Measurements from ENCODE around the gene PPP2R2D. TPM values are rescaled to one million over a fixed set of nuclear protein-coding genes. Genes with fewer than 3 reads are reported as not detected.

Gene PPP2R2D
- total RNA-seq, 2 donors from 2014 or later = 35.5 to 37.5 TPM

DNA sequence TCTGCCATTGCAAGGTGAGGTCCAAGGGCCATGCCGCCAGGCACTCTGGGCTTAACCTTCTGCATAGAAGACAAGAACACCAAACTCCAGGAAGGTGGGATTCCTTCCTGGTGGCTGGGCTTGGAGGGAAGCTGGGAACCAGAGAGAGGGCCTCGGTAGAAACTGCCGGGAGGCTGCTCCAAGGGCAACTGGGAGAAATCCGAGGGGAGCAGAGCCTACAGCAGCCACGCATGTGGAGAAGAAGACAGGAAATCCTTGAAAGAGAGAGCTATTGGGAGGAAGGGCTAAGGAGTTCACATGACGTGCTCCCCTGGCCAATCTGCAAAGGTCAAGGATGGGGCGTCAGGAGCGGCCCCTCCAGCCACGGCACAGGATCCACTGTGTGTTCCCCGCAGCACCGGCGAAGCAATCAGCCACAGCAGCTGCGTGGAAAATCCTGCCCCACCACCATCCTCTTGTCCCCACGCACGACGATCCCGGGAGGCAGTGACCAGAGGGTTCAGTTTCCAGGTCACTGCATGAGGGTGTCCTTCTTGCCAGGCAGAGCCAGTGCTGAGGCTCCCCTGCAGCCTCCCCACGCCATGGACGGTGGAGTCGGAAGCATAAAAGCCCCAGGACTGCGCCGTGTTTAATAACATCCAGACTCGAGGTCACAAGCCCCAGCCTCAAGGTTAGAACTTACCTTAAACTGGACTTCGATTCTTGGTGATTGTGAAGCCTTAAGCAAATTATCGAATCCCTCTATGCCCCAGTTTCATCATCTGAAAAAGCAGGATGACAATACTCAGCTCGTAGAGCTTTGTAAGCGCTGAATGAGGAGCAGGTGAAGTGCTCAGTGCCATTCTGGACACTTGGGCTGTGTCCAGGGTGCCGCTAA, 8.6 kb upstream of the PPP2R2D start:
- WGBS, 2 experiments (ENCODE audit: insufficient coverage in 1 of 2, insufficient read length in 1 of 2) = 89% methylated on average over 23 to 28 of the region's 28 CpGs
- no peaks in the 10 kb centered on the region for H3K36me3 Mint-ChIP-seq (ENCODE audit: low read depth)
- H3K9me3 Mint-ChIP-seq = no peaks in the 10 kb centered on the region
- peak; percentile 48 for DNase-seq
- no peaks in the 10 kb centered on the region for H3K36me3 ChIP-seq (ENCODE audit: control insufficient read depth, insufficient read depth, low read length)
- H3K27ac Mint-ChIP-seq = no peak overlapping the region
- no peak overlapping the region for H3K27ac ChIP-seq (ENCODE audit: low read depth, low read length)
- H3K4me3 Mint-ChIP-seq = no peak overlapping the region
- peaks cover 42% of the 10 kb centered on the region for H3K27me3 Mint-ChIP-seq (ENCODE audit: insufficient read depth)
- H3K4me1 ChIP-seq (ENCODE audit: control insufficient read depth, insufficient read depth, low read length) = no peaks in the 10 kb centered on the region
- H3K4me3 ChIP-seq (ENCODE audit: low read length) = no peak overlapping the region
- TF ChIP-seq, protein P1, sequence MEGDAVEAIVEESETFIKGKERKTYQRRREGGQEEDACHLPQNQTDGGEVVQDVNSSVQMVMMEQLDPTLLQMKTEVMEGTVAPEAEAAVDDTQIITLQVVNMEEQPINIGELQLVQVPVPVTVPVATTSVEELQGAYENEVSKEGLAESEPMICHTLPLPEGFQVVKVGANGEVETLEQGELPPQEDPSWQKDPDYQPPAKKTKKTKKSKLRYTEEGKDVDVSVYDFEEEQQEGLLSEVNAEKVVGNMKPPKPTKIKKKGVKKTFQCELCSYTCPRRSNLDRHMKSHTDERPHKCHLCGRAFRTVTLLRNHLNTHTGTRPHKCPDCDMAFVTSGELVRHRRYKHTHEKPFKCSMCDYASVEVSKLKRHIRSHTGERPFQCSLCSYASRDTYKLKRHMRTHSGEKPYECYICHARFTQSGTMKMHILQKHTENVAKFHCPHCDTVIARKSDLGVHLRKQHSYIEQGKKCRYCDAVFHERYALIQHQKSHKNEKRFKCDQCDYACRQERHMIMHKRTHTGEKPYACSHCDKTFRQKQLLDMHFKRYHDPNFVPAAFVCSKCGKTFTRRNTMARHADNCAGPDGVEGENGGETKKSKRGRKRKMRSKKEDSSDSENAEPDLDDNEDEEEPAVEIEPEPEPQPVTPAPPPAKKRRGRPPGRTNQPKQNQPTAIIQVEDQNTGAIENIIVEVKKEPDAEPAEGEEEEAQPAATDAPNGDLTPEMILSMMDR (conservative IDR thresholded peaks at IDR 0.05) = no peak
- H3K9ac ChIP-seq (ENCODE audit: extremely low read depth, low read length, poor library complexity, severe bottlenecking) = no peak overlapping the region
- H3K9me3 ChIP-seq (ENCODE audit: control insufficient read depth, low read length) = no peaks in the 10 kb centered on the region
- no peaks in the 10 kb centered on the region for H3K4me1 Mint-ChIP-seq
- peaks cover 41% of the 10 kb centered on the region for H3K27me3 ChIP-seq (ENCODE audit: control insufficient read depth, insufficient read depth, low read length, poor library complexity, severe bottlenecking)

DNA sequence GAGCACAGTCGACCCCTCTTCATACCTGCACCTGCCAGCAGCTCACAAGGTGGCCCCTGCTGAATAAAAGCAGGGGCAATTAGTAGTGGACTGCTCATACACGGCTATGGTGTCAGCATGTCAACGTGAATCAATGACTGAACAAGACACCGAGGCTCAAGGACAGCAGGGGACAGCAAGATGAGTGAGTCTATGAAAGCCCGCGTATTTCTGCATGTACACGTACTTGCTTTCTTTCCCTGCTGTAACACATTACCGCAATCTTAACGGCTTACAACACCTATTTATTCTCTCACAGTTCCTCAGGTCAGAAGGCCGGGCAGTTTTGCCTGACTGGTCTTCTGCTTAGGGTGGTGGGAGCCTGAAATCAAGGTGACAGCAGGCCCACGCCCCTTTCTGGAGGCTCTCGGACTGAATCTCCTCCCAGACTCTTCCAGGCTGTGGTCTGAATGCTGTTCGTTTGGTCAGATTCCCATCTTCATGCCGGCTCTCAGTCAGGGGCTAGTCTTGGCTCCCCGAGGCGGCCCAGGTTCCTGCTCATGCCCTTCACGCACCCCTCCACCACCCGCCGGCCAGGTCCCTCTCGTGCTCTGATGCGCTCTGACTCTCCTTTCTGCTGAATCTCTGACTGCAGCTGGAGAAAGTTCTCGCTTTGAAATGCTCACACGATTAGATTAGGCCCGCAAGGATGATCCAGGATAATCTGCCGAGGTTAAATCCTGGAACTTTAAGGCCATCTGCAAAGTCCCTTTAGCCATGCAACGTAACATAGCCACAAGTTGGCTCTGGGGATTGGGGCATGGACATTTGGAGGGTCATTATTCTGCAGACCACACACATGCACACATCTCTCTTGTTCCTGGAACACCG, 7.8 kb upstream of the PPP2R2D start:
- H3K36me3 Mint-ChIP-seq (ENCODE audit: low read depth) = no peaks in the 10 kb centered on the region
- 88 to 92% methylated on average over 20 to 26 of the region's 27 CpGs for WGBS, 2 experiments (ENCODE audit: insufficient coverage in 1 of 2, insufficient read length in 1 of 2)
- H3K9ac ChIP-seq (ENCODE audit: extremely low read depth, low read length, poor library complexity, severe bottlenecking) = no peak overlapping the region
- no peak for DNase-seq
- TF ChIP-seq, protein P1 (conservative IDR thresholded peaks at IDR 0.05) = no peak
- no peak overlapping the region for H3K27ac Mint-ChIP-seq
- no peaks in the 10 kb centered on the region for H3K36me3 ChIP-seq (ENCODE audit: control insufficient read depth, insufficient read depth, low read length)
- no peak overlapping the region for H3K4me3 ChIP-seq (ENCODE audit: low read length)
- peaks cover 41% of the 10 kb centered on the region for H3K27me3 ChIP-seq (ENCODE audit: control insufficient read depth, insufficient read depth, low read length, poor library complexity, severe bottlenecking)
- peaks cover 40% of the 10 kb centered on the region for H3K27me3 Mint-ChIP-seq (ENCODE audit: insufficient read depth)
- H3K9me3 ChIP-seq (ENCODE audit: control insufficient read depth, low read length) = no peaks in the 10 kb centered on the region
- no peak overlapping the region for H3K27ac ChIP-seq (ENCODE audit: low read depth, low read length)
- H3K4me3 Mint-ChIP-seq = no peak overlapping the region
- no peaks in the 10 kb centered on the region for H3K9me3 Mint-ChIP-seq
- no peaks in the 10 kb centered on the region for H3K4me1 Mint-ChIP-seq
- no peaks in the 10 kb centered on the region for H3K4me1 ChIP-seq (ENCODE audit: control insufficient read depth, insufficient read depth, low read length)

DNA sequence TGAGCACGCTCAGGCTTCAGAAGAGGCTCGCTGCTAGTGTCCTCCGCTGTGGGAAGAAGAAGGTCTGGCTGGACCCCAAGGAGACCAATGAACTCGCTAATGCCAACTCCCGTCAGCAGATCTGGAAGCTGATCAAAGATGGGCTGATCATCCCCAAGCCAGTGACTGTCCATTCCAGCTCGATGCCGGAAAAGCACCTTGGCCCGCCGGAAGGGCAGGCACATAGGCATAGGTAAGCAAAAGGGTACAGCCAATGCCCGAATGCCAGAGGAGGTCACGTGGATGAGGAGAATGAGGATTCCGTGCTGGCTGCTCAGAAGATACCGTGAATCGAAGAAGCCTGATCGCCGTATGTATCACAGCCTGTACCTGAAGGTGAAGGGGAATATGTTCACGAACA, 5.7 kb upstream of the PPP2R2D start:
- 94% methylated on average over 17 of the region's 17 CpGs for WGBS, 2 experiments (ENCODE audit: insufficient coverage in 1 of 2, insufficient read length in 1 of 2)

More for the DNA sequence above, 5.7 kb upstream of the PPP2R2D start:
- Mint-ChIP-seq H3K27me3 (ENCODE audit: insufficient read depth) (peaks cover 50% of the 10 kb centered on the region), H3K9me3 (no peaks in the 10 kb centered on the region), H3K4me3 (no peak overlapping the region), H3K27ac (no peak overlapping the region), H3K36me3 (ENCODE audit: low read depth) (no peaks in the 10 kb centered on the region), H3K4me1 (no peaks in the 10 kb centered on the region)
- peaks cover 58% of the 10 kb centered on the region for H3K27me3 ChIP-seq (ENCODE audit: control insufficient read depth, insufficient read depth, low read length, poor library complexity, severe bottlenecking)
- H3K27ac ChIP-seq (ENCODE audit: low read depth, low read length) = no peak overlapping the region
- H3K4me1 ChIP-seq (ENCODE audit: control insufficient read depth, insufficient read depth, low read length) = no peaks in the 10 kb centered on the region
- H3K9ac ChIP-seq (ENCODE audit: extremely low read depth, low read length, poor library complexity, severe bottlenecking) = no peak overlapping the region
- peak; percentile 20 for DNase-seq
- H3K36me3 ChIP-seq (ENCODE audit: control insufficient read depth, insufficient read depth, low read length) = no peaks in the 10 kb centered on the region
- no peak overlapping the region for H3K4me3 ChIP-seq (ENCODE audit: low read length)
- H3K9me3 ChIP-seq (ENCODE audit: control insufficient read depth, low read length) = no peaks in the 10 kb centered on the region
- TF ChIP-seq, protein P1 (conservative IDR thresholded peaks at IDR 0.05) = no peak

Data from endodermal cell (in vitro differentiated cells).